ENCODE data around the gene CHD6. TPM values are rescaled to one million over a fixed set of nuclear protein-coding genes. Genes with fewer than 3 reads are reported as not detected.

Gene CHD6
- total and polyA plus RNA-seq, 2 of the 13 experiments (the other 11 are each of a cell fraction or from before 2014, with no cell fraction given), result 14.4 to 52.0 TPM

- TF ChIP-seq AHDC1 (CRISPR knock-in tag; IDR thresholded peaks at IDR 0.05; ENCODE audit: borderline replicate concordance) (peak; percentile 51; the same call in 1 of the 2 replicates), FOSL2 (CRISPR knock-in tag; IDR thresholded peaks at IDR 0.05) (peak; percentile 85), ZBTB42 (CRISPR knock-in tag; IDR thresholded peaks at IDR 0.05) (no peak), POGZ (CRISPR knock-in tag; IDR thresholded peaks at IDR 0.05) (peak; percentile 14; the same call in 1 of the 2 replicates), ZNF12 (CRISPR knock-in tag; IDR thresholded peaks at IDR 0.05) (peak; percentile 16; the same call in 1 of the 2 replicates), TEAD3 (CRISPR knock-in tag; optimal IDR thresholded peaks at IDR 0.05; ENCODE audit: borderline replicate concordance) (peak; percentile 57), CC2D1A (CRISPR knock-in tag; IDR thresholded peaks at IDR 0.05) (no peak), SP4 (CRISPR knock-in tag; IDR thresholded peaks at IDR 0.05) (peak; percentile 8; the same call in 1 of the 2 replicates), HNRNPLL (IDR thresholded peaks at IDR 0.05; ENCODE audit: low read depth, low read length, poor library complexity, severe bottlenecking) (no peak), SP5 (CRISPR knock-in tag; IDR thresholded peaks at IDR 0.05; ENCODE audit: borderline replicate concordance, low read depth) (peak; percentile 91), CEBPZ (IDR thresholded peaks at IDR 0.05; ENCODE audit: low read length) (no peak), MED1 (CRISPR knock-in tag; IDR thresholded peaks at IDR 0.05) (peak; percentile 55; the same call in 1 of the 2 replicates), TFE3 (CRISPR knock-in tag; IDR thresholded peaks at IDR 0.05) (0 out of 2 replicates have a peak, but pooled peaks have one; percentile 34), TCF7L2 (IDR thresholded peaks at IDR 0.05; ENCODE audit: low read depth, low read length) (no peak), ZBTB4 (CRISPR knock-in tag; IDR thresholded peaks at IDR 0.05; ENCODE audit: borderline replicate concordance) (no peak), TGIF2 (CRISPR knock-in tag; IDR thresholded peaks at IDR 0.05) (peak; percentile 87), ZSCAN12 (CRISPR knock-in tag; IDR thresholded peaks at IDR 0.05) (0 out of 2 replicates have a peak, but pooled peaks have one; percentile 25)
Measured at GRCh38 chr20:41643504-41643938, 25.3 kb upstream of the CHD6 start (continued).

Measured in HepG2 (cell line).